SK-N-SH treated with all-trans-retinoic acid at 6 μM for 48 hours (cell line): ENCODE measurements around the gene PSME2.

Source experiments
- ATAC-seq: fragments of 200-7000 bp; cut with Tn5 transposase; 3 replicates; pipeline ENCODE4 v1.9.1; 2020; ENCODE audit warnings: mild to moderate bottlenecking, moderate library complexity
- BACH2 ChIP-seq: fragments of 250-450 bp; sonication (Bioruptor Pico); IDR thresholded peaks from 2 replicates; pipeline ENCODE4 v1.9.0; 2021; ENCODE audit warnings: mild to moderate bottlenecking, borderline replicate concordance
- ESRRG ChIP-seq: fragments of 250-450 bp; sonication (Bioruptor Pico); IDR thresholded peaks from 2 replicates; pipeline ENCODE4 v1.6.1; 2021; ENCODE audit warnings: mild to moderate bottlenecking
- GLIS3 ChIP-seq: fragments of 250-450 bp; sonication (Bioruptor Pico); IDR thresholded peaks from 2 replicates; pipeline ENCODE4 v1.5.0; 2020; ENCODE audit warnings: mild to moderate bottlenecking, moderate library complexity
- OSR1 ChIP-seq: fragments of 250-450 bp; sonication (Bioruptor Pico); IDR thresholded peaks from 2 replicates; pipeline ENCODE4 v1.8.0; 2022; ENCODE audit warnings: moderate library complexity, mild to moderate bottlenecking, inconsistent platforms
- SNAI2 ChIP-seq: fragments of 250-450 bp; sonication (Bioruptor Pico); IDR thresholded peaks from 2 replicates; pipeline ENCODE4 v1.5.0; 2020; ENCODE audit warnings: mild to moderate bottlenecking, moderate library complexity
- TCF4 ChIP-seq: fragments of 250-450 bp; sonication (Bioruptor Pico); IDR thresholded peaks from 2 replicates; pipeline ENCODE4 v1.8.0; 2021; ENCODE audit warnings: mild to moderate bottlenecking, moderate library complexity, borderline replicate concordance
- TOX ChIP-seq: fragments of 250-450 bp; sonication (Bioruptor Pico); IDR thresholded peaks from 2 replicates; pipeline ENCODE4 v1.8.0; 2021; ENCODE audit warnings: mild to moderate bottlenecking, moderate library complexity, borderline replicate concordance
- ZC3H10 ChIP-seq: fragments of 250-450 bp; sonication (Bioruptor Pico); IDR thresholded peaks from 2 replicates; pipeline ENCODE4 v1.5.1; 2021; ENCODE audit warnings: mild to moderate bottlenecking, moderate library complexity
- ZFP3 ChIP-seq: fragments of 250-450 bp; sonication (Bioruptor Pico); IDR thresholded peaks from 2 replicates; pipeline ENCODE4 v1.5.0; 2020; ENCODE audit warnings: mild to moderate bottlenecking, moderate library complexity
- ZNF565 ChIP-seq: fragments of 450-650 bp; formaldehyde crosslinking; conservative IDR thresholded peaks from 2 replicates; pipeline ENCODE4 v1.5.0; 2020; ENCODE audit warnings: low read depth, mild to moderate bottlenecking, moderate library complexity
- TF ChIP-seq, protein P1 (sequence below): fragments of 250-450 bp; sonication (Bioruptor Pico); IDR thresholded peaks from 2 replicates; pipeline ENCODE4 v1.8.0; 2020; ENCODE audit warnings: mild to moderate bottlenecking, moderate library complexity, borderline replicate concordance
- TF ChIP-seq, protein P2 (sequence below): fragments of 250-450 bp; sonication (Bioruptor Pico); IDR thresholded peaks from 2 replicates; pipeline ENCODE4 v1.5.0; 2020; ENCODE audit warnings: mild to moderate bottlenecking, moderate library complexity
- TF ChIP-seq, protein P3 (sequence below): fragments of 250-450 bp; sonication (Bioruptor Pico); IDR thresholded peaks from 2 replicates; pipeline ENCODE4 v1.5.1; 2020; ENCODE audit warnings: low read depth, mild to moderate bottlenecking, moderate library complexity
- TF ChIP-seq, protein P4 (sequence below): fragments of 250-450 bp; sonication (Bioruptor Pico); IDR thresholded peaks from 2 replicates; pipeline ENCODE4 v1.5.1; 2021; ENCODE audit warnings: mild to moderate bottlenecking, moderate library complexity

PSME2 gene

DNA sequence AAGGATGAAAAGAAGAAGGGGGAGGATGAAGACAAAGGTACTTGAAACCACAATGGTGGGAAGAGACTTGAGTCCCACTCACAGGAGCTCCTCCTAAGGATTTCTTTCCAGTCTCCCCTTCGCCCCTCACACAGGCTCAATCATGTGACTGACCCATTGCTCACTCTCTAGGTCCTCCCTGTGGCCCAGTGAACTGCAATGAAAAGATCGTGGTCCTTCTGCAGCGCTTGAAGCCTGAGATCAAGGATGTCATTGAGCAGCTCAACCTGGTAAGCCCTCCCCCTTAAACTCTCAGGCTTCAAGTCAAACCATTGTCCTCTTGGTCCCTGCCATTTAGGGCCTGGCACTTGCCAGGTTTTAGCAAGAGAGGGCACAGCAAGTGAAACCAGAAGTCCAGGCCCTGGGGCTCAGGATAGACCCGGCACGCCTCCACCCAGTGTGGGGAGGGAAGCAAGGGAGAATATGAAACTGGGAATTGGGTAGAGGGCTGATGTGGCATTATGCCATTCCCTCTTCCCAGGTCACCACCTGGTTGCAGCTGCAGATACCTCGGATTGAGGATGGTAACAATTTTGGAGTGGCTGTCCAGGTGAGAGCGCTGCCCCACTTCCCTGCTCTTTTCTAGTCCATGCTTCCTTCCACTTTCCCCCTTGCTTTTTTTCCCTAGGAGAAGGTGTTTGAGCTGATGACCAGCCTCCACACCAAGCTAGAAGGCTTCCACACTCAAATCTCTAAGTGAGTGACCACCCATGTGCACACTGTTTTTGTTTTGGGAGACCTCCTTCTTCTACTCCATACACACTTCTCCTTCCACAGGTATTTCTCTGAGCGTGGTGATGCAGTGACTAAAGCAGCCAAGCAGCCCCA is 8.6 kb downstream of the PSME2 start:
- ATAC-seq: no peak
- TF ChIP-seq ESRRG (CRISPR knock-in tag): no peak
- no peak for TF ChIP-seq OSR1 (CRISPR knock-in tag)
- TF ChIP-seq, protein P1, sequence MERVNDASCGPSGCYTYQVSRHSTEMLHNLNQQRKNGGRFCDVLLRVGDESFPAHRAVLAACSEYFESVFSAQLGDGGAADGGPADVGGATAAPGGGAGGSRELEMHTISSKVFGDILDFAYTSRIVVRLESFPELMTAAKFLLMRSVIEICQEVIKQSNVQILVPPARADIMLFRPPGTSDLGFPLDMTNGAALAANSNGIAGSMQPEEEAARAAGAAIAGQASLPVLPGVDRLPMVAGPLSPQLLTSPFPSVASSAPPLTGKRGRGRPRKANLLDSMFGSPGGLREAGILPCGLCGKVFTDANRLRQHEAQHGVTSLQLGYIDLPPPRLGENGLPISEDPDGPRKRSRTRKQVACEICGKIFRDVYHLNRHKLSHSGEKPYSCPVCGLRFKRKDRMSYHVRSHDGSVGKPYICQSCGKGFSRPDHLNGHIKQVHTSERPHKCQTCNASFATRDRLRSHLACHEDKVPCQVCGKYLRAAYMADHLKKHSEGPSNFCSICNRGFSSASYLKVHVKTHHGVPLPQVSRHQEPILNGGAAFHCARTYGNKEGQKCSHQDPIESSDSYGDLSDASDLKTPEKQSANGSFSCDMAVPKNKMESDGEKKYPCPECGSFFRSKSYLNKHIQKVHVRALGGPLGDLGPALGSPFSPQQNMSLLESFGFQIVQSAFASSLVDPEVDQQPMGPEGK (CRISPR knock-in tag): no peak
- no peak for TF ChIP-seq GLIS3 (CRISPR knock-in tag)
- no peak for TF ChIP-seq SNAI2 (CRISPR knock-in tag)
- no peak for TF ChIP-seq BACH2 (CRISPR knock-in tag)
- TF ChIP-seq, protein P2, sequence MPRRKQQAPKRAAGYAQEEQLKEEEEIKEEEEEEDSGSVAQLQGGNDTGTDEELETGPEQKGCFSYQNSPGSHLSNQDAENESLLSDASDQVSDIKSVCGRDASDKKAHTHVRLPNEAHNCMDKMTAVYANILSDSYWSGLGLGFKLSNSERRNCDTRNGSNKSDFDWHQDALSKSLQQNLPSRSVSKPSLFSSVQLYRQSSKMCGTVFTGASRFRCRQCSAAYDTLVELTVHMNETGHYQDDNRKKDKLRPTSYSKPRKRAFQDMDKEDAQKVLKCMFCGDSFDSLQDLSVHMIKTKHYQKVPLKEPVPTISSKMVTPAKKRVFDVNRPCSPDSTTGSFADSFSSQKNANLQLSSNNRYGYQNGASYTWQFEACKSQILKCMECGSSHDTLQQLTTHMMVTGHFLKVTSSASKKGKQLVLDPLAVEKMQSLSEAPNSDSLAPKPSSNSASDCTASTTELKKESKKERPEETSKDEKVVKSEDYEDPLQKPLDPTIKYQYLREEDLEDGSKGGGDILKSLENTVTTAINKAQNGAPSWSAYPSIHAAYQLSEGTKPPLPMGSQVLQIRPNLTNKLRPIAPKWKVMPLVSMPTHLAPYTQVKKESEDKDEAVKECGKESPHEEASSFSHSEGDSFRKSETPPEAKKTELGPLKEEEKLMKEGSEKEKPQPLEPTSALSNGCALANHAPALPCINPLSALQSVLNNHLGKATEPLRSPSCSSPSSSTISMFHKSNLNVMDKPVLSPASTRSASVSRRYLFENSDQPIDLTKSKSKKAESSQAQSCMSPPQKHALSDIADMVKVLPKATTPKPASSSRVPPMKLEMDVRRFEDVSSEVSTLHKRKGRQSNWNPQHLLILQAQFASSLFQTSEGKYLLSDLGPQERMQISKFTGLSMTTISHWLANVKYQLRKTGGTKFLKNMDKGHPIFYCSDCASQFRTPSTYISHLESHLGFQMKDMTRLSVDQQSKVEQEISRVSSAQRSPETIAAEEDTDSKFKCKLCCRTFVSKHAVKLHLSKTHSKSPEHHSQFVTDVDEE (CRISPR knock-in tag): no peak
- no peak for TF ChIP-seq TOX (CRISPR knock-in tag)
- TF ChIP-seq ZFP3 (CRISPR knock-in tag): no peak
- TF ChIP-seq, protein P3, sequence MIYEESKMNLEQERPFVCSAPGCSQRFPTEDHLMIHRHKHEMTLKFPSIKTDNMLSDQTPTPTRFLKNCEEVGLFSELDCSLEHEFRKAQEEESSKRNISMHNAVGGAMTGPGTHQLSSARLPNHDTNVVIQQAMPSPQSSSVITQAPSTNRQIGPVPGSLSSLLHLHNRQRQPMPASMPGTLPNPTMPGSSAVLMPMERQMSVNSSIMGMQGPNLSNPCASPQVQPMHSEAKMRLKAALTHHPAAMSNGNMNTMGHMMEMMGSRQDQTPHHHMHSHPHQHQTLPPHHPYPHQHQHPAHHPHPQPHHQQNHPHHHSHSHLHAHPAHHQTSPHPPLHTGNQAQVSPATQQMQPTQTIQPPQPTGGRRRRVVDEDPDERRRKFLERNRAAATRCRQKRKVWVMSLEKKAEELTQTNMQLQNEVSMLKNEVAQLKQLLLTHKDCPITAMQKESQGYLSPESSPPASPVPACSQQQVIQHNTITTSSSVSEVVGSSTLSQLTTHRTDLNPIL (CRISPR knock-in tag): no peak
- TF ChIP-seq TCF4 (CRISPR knock-in tag): no peak
- no peak for TF ChIP-seq ZC3H10
- TF ChIP-seq, protein P4, sequence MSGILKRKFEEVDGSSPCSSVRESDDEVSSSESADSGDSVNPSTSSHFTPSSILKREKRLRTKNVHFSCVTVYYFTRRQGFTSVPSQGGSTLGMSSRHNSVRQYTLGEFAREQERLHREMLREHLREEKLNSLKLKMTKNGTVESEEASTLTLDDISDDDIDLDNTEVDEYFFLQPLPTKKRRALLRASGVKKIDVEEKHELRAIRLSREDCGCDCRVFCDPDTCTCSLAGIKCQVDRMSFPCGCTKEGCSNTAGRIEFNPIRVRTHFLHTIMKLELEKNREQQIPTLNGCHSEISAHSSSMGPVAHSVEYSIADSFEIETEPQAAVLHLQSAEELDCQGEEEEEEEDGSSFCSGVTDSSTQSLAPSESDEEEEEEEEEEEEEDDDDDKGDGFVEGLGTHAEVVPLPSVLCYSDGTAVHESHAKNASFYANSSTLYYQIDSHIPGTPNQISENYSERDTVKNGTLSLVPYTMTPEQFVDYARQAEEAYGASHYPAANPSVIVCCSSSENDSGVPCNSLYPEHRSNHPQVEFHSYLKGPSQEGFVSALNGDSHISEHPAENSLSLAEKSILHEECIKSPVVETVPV (CRISPR knock-in tag): no peak

DNA sequence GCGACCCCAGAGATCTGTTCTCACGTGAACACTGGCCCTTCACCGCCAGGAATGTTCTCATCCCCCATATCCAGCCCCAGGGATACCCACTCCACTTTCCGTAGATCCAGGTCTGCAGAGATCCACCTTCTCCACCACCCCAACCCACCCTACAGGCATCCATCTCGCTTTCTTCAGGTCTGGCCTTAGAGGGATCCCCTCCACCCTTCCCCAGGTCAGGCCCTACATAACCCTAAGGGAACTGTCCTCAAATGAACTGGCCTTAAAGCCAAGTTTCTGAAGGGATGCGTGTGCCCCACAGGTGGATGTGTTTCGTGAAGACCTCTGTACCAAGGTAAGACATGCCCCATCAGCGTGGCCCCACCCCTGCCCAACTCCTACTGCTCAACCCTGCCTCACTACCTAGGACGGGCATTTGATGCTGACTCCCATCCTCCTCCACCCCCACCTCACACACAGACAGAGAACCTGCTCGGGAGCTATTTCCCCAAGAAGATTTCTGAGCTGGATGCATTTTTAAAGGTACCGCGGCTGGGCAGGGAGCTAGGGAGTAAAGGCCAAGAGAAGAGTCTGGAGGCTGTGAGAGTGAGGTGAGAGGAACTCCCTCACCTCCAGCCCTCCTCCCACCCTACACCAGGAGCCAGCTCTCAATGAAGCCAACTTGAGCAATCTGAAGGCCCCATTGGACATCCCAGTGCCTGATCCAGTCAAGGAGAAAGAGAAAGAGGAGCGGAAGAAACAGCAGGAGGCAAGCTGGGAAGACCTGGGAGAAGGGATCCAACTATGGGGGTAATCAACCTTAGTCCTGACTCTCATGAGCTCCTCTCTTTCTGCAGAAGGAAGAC is 9.5 kb downstream of the PSME2 start:
- TF ChIP-seq ZNF565 (CRISPR knock-in tag) (no peak), ESRRG (CRISPR knock-in tag) (no peak), BACH2 (CRISPR knock-in tag) (no peak)
- TF ChIP-seq, protein P2 (CRISPR knock-in tag): no peak
- no peak for ATAC-seq
